CD8-positive, alpha-beta memory T cell (primary cell): ENCODE results near the gene PCDHGA1. TPM values are rescaled to one million over a fixed set of nuclear protein-coding genes. Genes with fewer than 3 reads are reported as not detected.

Experiments used
- CTCF ChIA-PET: fragments of 350-600 bp; sonication (Branson Sonifier 250); formaldehyde crosslinking; loops from one replicate; lab custom pipeline; 2021; ENCODE audit warnings: antibody characterized with exemption; lab: Charles Lee
- POLR2A ChIA-PET: fragments of 350-600 bp; sonication (Branson Sonifier 250); formaldehyde crosslinking; loops from one replicate; lab custom pipeline; 2021; ENCODE audit warnings: antibody characterized with exemption; lab: Charles Lee
- DNase-seq, 5 donors: peaks; one replicate each; pipeline versions ENCODE4 v3.0.0 to v3.0.0-alpha.2; 2020 to 2022; ENCODE audit warnings: mixed read lengths in 1 of 5
- H3K27ac ChIP-seq: one replicate; pipeline ENCODE4 v1.7.0; 2013; ENCODE audit warnings: low read depth, mild to moderate bottlenecking, low read length, moderate library complexity
- H3K27me3 ChIP-seq: 2 replicates; pipeline ENCODE4 v1.7.0; 2013; ENCODE audit warnings: low read length, mild to moderate bottlenecking; ENCODE audit not compliant: insufficient read depth, poor library complexity, severe bottlenecking
- H3K36me3 ChIP-seq: 2 replicates; pipeline ENCODE4 v1.7.0; 2013; ENCODE audit warnings: mild to moderate bottlenecking, low read length, moderate library complexity; ENCODE audit not compliant: insufficient read depth
- H3K4me1 ChIP-seq: 2 replicates; pipeline ENCODE4 v1.7.0; 2013; ENCODE audit warnings: mild to moderate bottlenecking, low read length, moderate library complexity; ENCODE audit not compliant: insufficient read depth
- H3K4me3 ChIP-seq: 2 replicates; pipeline ENCODE4 v1.7.0; 2013; ENCODE audit warnings: mild to moderate bottlenecking, low read length
- H3K9me3 ChIP-seq: 2 replicates; pipeline ENCODE4 v1.7.0; 2013; ENCODE audit warnings: mild to moderate bottlenecking, low read length
- H3K27ac Mint-ChIP-seq, 8 donors: one replicate each; pipeline ENCODE4 v1.8.0; 2020 to 2021; ENCODE audit warnings: mixed read lengths in 8 of 8, mild to moderate bottlenecking in 6 of 8, inconsistent platforms in 3 of 8, moderate library complexity in 3 of 8
- H3K27me3 Mint-ChIP-seq, 2 donors: one replicate each; pipeline ENCODE4 v1.8.0; 2020 to 2021; ENCODE audit warnings: mixed read lengths in 2 of 2, mild to moderate bottlenecking in 1 of 2, moderate library complexity in 1 of 2
- H3K36me3 Mint-ChIP-seq, 3 donors: one replicate each; pipeline ENCODE4 v1.8.0; 2020 to 2021; ENCODE audit warnings: mixed read lengths in 3 of 3, inconsistent platforms in 1 of 3, mild to moderate bottlenecking in 1 of 3
- H3K4me1 Mint-ChIP-seq, 3 donors: one replicate each; pipeline ENCODE4 v1.8.0; 2020 to 2021; ENCODE audit warnings: mixed read lengths in 3 of 3, inconsistent platforms in 1 of 3, mild to moderate bottlenecking in 1 of 3
- H3K4me3 Mint-ChIP-seq, 7 donors: one replicate each; pipeline ENCODE4 v1.8.0; 2020 to 2021; ENCODE audit warnings: mixed read lengths in 7 of 7, mild to moderate bottlenecking in 6 of 7, moderate library complexity in 4 of 7, inconsistent platforms in 2 of 7
- H3K9me3 Mint-ChIP-seq, 5 donors: one replicate each; pipeline ENCODE4 v1.8.0; 2020 to 2022; ENCODE audit warnings: mixed read lengths in 5 of 5, mild to moderate bottlenecking in 3 of 5, moderate library complexity in 2 of 5, inconsistent platforms in 1 of 5
- polyA plus RNA-seq: library from polyadenylated mRNA; unstranded; fragments of 300-500 nt; fragmentation: Illumina TruSeq; gene quantifications from one replicate; pipeline ENCODE4 v1.2.3, GENCODE V29; 2021
- total RNA-seq, 2 experiments: library from RNA; stranded (reverse); gene quantifications; one replicate each; pipeline ENCODE4 v1.2.3, GENCODE V29; 2021

Gene PCDHGA1
- total and polyA plus RNA-seq, 3 experiments from 2014 or later, result 0.07 to 0.09 TPM; not detected in 1

DNA sequence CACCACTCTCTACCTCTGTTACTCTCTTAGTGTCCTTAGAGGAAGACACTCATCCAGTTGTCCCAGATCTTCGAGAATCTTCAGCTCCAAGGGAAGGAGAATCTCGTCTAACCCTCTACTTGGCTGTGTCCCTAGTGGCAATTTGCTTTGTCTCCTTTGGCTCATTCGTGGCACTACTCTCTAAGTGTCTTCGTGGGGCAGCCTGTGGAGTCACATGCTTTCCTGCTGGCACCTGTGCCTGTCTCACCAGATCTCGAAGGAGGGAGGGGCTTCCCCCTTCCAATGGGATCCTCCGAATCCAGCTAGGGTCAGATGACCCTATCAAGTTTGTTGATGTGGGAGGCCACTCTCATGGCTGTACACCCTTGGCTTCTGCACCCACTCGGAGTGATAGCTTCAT, 156.8 kb downstream of the PCDHGA1 start:
- Histone ChIP-seq H3K9me3 (no peaks in the 10 kb centered on the region), H3K27ac (no peak overlapping the region), H3K4me1 (no peaks in the 10 kb centered on the region), H3K27me3 (peaks cover 46% of the 10 kb centered on the region), H3K36me3 (no peaks in the 10 kb centered on the region), H3K4me3 (no peak overlapping the region)
- peaks cover 12 to 17% (median 12%) of the 10 kb centered on the region in 3 donors for H3K4me1 Mint-ChIP-seq
- H3K9me3 Mint-ChIP-seq, result peaks cover 0 to 6% (median 3%) of the 10 kb centered on the region in 5 donors
- DNase-seq, result no peak
- ChIA-PET POLR2A (no interaction called here), CTCF (no interaction called here)
- no peaks in the 10 kb centered on the region for H3K36me3 Mint-ChIP-seq
- no peak overlapping the region for H3K4me3 Mint-ChIP-seq
- no peak overlapping the region for H3K27ac Mint-ChIP-seq
- H3K27me3 Mint-ChIP-seq, result peaks cover 71 to 92% of the 10 kb centered on the region in 2 donors

DNA sequence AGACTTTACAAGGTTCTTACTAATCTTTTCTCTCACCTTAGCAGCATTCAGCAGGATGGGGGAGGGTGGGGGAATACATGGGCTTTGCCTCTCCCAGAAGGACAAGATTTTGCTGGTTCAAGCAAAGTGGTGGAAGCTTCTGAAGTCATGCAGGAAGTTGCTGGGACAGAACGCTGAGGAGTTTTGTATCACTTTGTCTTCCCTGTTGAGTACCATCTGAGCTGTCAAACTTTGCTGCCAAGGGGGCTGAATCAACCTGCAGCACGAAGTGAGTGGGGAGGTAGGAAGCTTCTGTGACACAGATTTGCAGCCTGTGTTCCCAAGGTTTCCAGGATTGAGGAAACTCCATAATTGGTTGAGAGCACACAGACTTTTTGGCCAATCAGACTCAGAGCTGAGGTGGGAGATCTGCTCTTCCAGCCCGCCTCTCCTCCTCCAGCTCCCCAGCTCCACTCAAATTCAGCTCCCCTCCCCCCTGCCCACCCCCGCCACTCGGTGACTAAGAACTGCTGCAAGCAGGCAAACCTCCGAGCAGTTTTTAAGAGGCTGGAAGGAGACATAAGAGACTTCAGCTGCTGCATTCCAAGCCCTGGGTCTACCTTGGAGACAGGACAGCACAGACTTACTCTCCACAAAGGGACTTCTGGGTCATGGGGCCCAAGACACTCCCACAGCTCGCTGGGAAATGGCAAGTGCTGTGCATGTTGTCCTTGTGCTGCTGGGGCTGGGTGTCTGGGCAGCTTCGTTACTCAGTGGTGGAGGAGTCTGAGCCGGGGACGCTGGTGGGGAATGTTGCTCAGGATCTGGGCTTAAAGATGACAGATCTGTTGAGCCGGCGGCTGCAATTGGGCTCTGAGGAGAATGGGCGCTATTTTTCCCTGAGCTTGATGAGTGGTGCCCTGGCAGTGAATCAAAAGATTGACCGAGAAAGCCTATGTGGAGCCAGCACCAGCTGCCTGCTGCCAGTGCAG, 158.6 kb downstream of the PCDHGA1 start, which contains the start of gene PCDHGC5:
PCDHGC5 (plus strand) TSS at position 491 of the 971 bp plus-strand sequence; CDS start at position 651, 160 bp downstream.
- DNase-seq, result no peak
- ChIA-PET POLR2A (no interaction called here), CTCF (no interaction called here)
- Mint-ChIP-seq H3K4me3 (peak within 1 kb of the TSS in 1 of 7 donors; percentile 18), H3K9me3 (peaks cover 0 to 6% (median 3%) of the 10 kb centered on the region in 5 donors), H3K27ac (no peak within 1 kb of the TSS), H3K27me3 (peaks cover 66 to 88% of the 10 kb centered on the region in 2 donors), H3K36me3 (no peaks in the 10 kb centered on the region), H3K4me1 (peaks cover 13 to 27% (median 13%) of the 10 kb centered on the region in 3 donors)
- Histone ChIP-seq H3K4me3 (no peak within 1 kb of the TSS), H3K27me3 (peaks cover 40% of the 10 kb centered on the region), H3K4me1 (no peaks in the 10 kb centered on the region), H3K27ac (no peak within 1 kb of the TSS), H3K9me3 (no peaks in the 10 kb centered on the region), H3K36me3 (no peaks in the 10 kb centered on the region)

DNA sequence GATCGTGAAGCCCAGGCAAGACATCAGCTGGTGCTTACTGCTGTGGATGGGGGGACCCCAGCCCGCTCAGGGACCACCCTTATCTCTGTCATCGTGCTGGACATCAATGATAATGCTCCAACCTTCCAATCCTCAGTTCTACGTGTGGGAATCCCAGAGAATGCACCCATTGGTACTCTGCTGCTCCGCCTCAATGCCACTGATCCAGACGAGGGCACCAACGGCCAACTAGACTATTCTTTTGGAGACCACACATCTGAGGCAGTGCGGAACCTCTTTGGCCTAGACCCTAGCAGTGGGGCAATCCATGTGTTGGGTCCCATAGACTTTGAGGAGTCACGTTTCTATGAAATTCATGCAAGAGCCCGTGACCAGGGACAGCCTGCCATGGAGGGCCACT, 159.5 kb downstream of the PCDHGA1 start:
- H3K36me3 Mint-ChIP-seq, result no peaks in the 10 kb centered on the region
- no peak for DNase-seq
- H3K4me3 ChIP-seq, result no peak overlapping the region
- H3K9me3 ChIP-seq, result no peaks in the 10 kb centered on the region
- peaks cover 0 to 6% (median 3%) of the 10 kb centered on the region in 5 donors for H3K9me3 Mint-ChIP-seq
- H3K36me3 ChIP-seq, result no peaks in the 10 kb centered on the region
- peaks cover 34% of the 10 kb centered on the region for H3K27me3 ChIP-seq
- H3K4me1 Mint-ChIP-seq, result peaks cover 5 to 19% (median 7%) of the 10 kb centered on the region in 3 donors
- no peaks in the 10 kb centered on the region for H3K4me1 ChIP-seq
- ChIA-PET CTCF (no interaction called here), POLR2A (no interaction called here)
- H3K4me3 Mint-ChIP-seq, result peak overlapping the region in 1 of 7 donors; percentile 18
- no peak overlapping the region for H3K27ac Mint-ChIP-seq
- peaks cover 64 to 88% of the 10 kb centered on the region in 2 donors for H3K27me3 Mint-ChIP-seq
- H3K27ac ChIP-seq, result no peak overlapping the region

DNA sequence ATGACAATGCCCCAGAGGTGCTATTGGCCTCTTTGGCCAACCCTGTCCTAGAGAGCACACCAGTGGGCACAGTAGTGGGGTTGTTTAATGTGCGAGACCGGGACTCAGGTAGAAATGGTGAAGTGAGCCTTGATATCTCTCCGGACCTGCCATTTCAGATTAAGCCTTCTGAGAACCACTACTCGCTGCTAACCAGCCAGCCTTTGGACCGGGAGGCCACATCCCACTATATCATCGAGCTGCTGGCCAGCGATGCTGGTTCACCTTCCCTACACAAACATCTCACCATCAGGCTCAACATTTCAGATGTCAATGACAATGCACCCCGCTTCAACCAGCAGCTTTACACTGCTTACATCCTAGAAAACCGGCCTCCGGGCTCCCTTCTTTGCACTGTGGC, 160.0 kb downstream of the PCDHGA1 start:
- Mint-ChIP-seq H3K4me3 (no peak overlapping the region), H3K27ac (peak overlapping the region in 1 of 8 donors; percentile 45), H3K27me3 (peaks cover 62 to 87% of the 10 kb centered on the region in 2 donors), H3K4me1 (peaks cover 4 to 17% (median 6%) of the 10 kb centered on the region in 3 donors), H3K9me3 (peaks cover 0 to 6% (median 3%) of the 10 kb centered on the region in 5 donors), H3K36me3 (no peaks in the 10 kb centered on the region)
- H3K27me3 ChIP-seq, result peaks cover 34% of the 10 kb centered on the region
- H3K27ac ChIP-seq, result no peak overlapping the region
- H3K9me3 ChIP-seq, result no peaks in the 10 kb centered on the region
- no peaks in the 10 kb centered on the region for H3K36me3 ChIP-seq
- no peaks in the 10 kb centered on the region for H3K4me1 ChIP-seq
- POLR2A ChIA-PET, result no interaction called here
- no peak overlapping the region for H3K4me3 ChIP-seq
- CTCF ChIA-PET, result no interaction called here
- DNase-seq, result no peak

DNA sequence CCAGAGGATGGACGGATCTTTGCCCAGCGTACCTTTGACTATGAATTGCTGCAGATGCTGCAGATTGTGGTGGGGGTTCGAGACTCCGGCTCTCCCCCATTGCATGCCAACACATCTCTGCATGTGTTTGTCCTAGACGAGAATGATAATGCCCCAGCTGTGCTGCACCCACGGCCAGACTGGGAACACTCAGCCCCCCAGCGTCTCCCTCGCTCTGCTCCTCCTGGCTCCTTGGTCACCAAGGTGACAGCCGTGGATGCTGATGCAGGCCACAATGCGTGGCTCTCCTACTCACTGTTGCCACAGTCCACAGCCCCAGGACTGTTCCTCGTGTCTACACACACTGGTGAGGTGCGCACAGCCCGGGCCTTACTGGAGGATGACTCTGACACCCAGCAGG, 160.5 kb downstream of the PCDHGA1 start:
- Histone ChIP-seq H3K36me3 (no peaks in the 10 kb centered on the region), H3K27me3 (peaks cover 29% of the 10 kb centered on the region), H3K27ac (no peak overlapping the region), H3K9me3 (no peaks in the 10 kb centered on the region), H3K4me1 (no peaks in the 10 kb centered on the region), H3K4me3 (no peak overlapping the region)
- no peak for DNase-seq
- Mint-ChIP-seq H3K27ac (peak overlapping the region in 1 of 8 donors; percentile 45), H3K27me3 (peaks cover 65 to 87% of the 10 kb centered on the region in 2 donors), H3K36me3 (no peaks in the 10 kb centered on the region), H3K4me1 (peaks cover 9 to 20% (median 11%) of the 10 kb centered on the region in 3 donors), H3K4me3 (peak overlapping the region in 2 of 7 donors; percentile 15 to 32), H3K9me3 (peaks cover 0 to 6% (median 3%) of the 10 kb centered on the region in 5 donors)
- POLR2A ChIA-PET, result no interaction called here
- CTCF ChIA-PET, result no interaction called here

DNA sequence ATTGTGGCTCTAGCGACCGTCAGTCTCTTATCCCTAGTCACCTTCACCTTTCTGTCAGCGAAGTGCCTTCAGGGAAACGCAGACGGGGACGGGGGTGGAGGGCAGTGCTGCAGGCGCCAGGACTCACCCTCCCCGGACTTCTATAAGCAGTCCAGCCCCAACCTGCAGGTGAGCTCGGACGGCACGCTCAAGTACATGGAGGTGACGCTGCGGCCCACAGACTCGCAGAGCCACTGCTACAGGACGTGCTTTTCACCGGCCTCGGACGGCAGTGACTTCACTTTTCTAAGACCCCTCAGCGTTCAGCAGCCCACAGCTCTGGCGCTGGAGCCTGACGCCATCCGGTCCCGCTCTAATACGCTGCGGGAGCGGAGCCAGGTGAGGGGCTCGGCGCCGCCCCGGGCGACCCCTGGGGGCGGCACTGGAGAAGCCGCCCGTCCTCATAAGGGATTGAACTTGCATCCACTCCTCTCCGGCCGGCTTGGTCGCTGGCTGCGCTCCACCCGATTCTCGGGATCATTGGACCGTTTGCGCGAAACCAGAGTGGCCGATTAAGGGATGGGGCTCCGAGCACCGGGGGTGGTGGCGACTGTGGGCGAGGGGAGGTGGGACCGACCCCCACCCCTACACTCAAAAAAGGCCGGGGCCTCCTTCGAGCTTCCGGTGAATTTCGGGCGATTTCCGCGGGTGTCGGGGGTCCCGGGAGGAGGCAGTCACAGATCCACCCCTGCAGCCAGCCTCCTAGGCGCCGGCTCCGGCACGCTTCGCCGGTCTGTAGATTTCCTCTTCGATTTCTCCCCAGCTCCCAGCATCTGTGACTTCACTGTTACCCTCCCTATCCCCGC, 161.2 kb downstream of the PCDHGA1 start:
- Histone ChIP-seq H3K9me3 (no peaks in the 10 kb centered on the region), H3K4me1 (no peaks in the 10 kb centered on the region), H3K27me3 (peaks cover 28% of the 10 kb centered on the region), H3K4me3 (no peak overlapping the region), H3K27ac (no peak overlapping the region), H3K36me3 (no peaks in the 10 kb centered on the region)
- no peak for DNase-seq
- Mint-ChIP-seq H3K4me1 (peaks cover 9 to 20% (median 12%) of the 10 kb centered on the region in 3 donors), H3K27ac (peak overlapping the region in 1 of 8 donors; percentile 28), H3K9me3 (peaks cover 0 to 2% (median under 1%) of the 10 kb centered on the region in 5 donors), H3K27me3 (peaks cover 65 to 85% of the 10 kb centered on the region in 2 donors), H3K4me3 (peak overlapping the region in 6 of 7 donors; percentile 48 to 76 (median 50)), H3K36me3 (no peaks in the 10 kb centered on the region)
- ChIA-PET CTCF (no interaction called here), POLR2A (no interaction called here)

DNA sequence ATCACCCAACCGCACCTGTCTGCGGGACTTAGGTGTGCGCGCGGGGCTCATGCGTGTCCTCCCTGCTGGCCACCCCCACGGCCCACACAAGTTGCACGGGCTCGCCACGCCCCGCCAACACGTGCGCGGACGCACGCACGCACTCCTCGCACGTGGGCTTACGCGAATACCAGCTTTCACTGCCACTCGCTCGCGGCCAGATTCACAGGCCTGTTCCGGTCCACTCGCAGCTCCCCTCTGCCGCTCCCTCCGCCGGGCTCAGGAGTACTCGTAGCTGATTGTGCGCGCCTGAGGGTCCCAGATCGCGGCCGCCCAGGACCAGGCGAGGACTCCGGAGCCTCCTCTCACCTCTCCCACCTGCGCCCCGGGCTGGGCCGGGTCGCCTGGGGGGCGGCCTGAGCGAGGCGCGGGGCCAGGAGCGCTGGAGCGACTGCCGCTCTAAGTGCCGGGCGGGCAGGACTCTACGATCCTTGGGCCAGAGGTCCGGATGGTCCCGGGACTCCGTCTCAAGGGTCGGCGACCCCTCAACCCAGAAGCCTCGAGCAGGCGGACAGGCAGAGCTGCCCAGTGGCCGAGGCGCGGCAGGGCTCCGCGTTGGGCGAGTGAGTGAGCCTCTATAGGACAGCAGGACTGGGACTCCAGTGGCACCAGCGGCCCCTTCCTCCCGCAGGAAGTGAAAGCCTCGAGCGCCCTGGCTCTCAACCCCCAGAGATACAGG, 162.0 kb downstream of the PCDHGA1 start:
- no peak for DNase-seq
- peaks cover 66 to 85% of the 10 kb centered on the region in 2 donors for H3K27me3 Mint-ChIP-seq
- no peaks in the 10 kb centered on the region for H3K36me3 ChIP-seq
- H3K9me3 Mint-ChIP-seq, result no peaks in the 10 kb centered on the region
- peak overlapping the region in 1 of 8 donors; percentile 28 for H3K27ac Mint-ChIP-seq
- H3K4me1 ChIP-seq, result no peaks in the 10 kb centered on the region
- no peak overlapping the region for H3K27ac ChIP-seq
- peaks cover 9 to 20% (median 12%) of the 10 kb centered on the region in 3 donors for H3K4me1 Mint-ChIP-seq
- peaks cover 28% of the 10 kb centered on the region for H3K27me3 ChIP-seq
- peak overlapping the region in 6 of 7 donors; percentile 48 to 82 (median 62) for H3K4me3 Mint-ChIP-seq
- CTCF ChIA-PET, result interaction anchor here (0.8 kb wide), 1 partner anchor 21 kb away, joined by 3 read pairs; no protein-coding TSS in a partner anchor
- POLR2A ChIA-PET, result no interaction called here
- no peaks in the 10 kb centered on the region for H3K9me3 ChIP-seq
- H3K4me3 ChIP-seq, result no peak overlapping the region
- no peaks in the 10 kb centered on the region for H3K36me3 Mint-ChIP-seq
